Measurements from ENCODE around the gene STXBP5L.

Gene STXBP5L

GRCh38 chr3:121414924-121415323 is 506.9 kb downstream of the STXBP5L start (continued):
- TF ChIP-seq POU6F1 (CRISPR knock-in tag; IDR thresholded peaks at IDR 0.05; ENCODE audit: borderline replicate concordance, low read depth), result no peak
- no peak for TF ChIP-seq SNAI2 (CRISPR knock-in tag; IDR thresholded peaks at IDR 0.05)
- TF ChIP-seq ZC3H10 (CRISPR knock-in tag; IDR thresholded peaks at IDR 0.05), result no peak
- no peak for TF ChIP-seq ZNF70 (CRISPR knock-in tag; IDR thresholded peaks at IDR 0.05)
- no peak for TF ChIP-seq TOX (CRISPR knock-in tag; IDR thresholded peaks at IDR 0.05; ENCODE audit: borderline replicate concordance)
- TF ChIP-seq ZNF565 (CRISPR knock-in tag; conservative IDR thresholded peaks at IDR 0.05; ENCODE audit: low read depth), result no peak
- TF ChIP-seq BACH2 (CRISPR knock-in tag; IDR thresholded peaks at IDR 0.05; ENCODE audit: borderline replicate concordance), result no peak
- TF ChIP-seq GLIS3 (CRISPR knock-in tag; IDR thresholded peaks at IDR 0.05), result no peak
- no peak for TF ChIP-seq RARB (CRISPR knock-in tag; IDR thresholded peaks at IDR 0.05)

GRCh38 chr3:121418182-121418581 is 510.2 kb downstream of the STXBP5L start:
- ATAC-seq, result no peak
- TF ChIP-seq, protein P1, sequence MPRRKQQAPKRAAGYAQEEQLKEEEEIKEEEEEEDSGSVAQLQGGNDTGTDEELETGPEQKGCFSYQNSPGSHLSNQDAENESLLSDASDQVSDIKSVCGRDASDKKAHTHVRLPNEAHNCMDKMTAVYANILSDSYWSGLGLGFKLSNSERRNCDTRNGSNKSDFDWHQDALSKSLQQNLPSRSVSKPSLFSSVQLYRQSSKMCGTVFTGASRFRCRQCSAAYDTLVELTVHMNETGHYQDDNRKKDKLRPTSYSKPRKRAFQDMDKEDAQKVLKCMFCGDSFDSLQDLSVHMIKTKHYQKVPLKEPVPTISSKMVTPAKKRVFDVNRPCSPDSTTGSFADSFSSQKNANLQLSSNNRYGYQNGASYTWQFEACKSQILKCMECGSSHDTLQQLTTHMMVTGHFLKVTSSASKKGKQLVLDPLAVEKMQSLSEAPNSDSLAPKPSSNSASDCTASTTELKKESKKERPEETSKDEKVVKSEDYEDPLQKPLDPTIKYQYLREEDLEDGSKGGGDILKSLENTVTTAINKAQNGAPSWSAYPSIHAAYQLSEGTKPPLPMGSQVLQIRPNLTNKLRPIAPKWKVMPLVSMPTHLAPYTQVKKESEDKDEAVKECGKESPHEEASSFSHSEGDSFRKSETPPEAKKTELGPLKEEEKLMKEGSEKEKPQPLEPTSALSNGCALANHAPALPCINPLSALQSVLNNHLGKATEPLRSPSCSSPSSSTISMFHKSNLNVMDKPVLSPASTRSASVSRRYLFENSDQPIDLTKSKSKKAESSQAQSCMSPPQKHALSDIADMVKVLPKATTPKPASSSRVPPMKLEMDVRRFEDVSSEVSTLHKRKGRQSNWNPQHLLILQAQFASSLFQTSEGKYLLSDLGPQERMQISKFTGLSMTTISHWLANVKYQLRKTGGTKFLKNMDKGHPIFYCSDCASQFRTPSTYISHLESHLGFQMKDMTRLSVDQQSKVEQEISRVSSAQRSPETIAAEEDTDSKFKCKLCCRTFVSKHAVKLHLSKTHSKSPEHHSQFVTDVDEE (CRISPR knock-in tag; IDR thresholded peaks at IDR 0.05), result no peak
- TF ChIP-seq, protein P2, sequence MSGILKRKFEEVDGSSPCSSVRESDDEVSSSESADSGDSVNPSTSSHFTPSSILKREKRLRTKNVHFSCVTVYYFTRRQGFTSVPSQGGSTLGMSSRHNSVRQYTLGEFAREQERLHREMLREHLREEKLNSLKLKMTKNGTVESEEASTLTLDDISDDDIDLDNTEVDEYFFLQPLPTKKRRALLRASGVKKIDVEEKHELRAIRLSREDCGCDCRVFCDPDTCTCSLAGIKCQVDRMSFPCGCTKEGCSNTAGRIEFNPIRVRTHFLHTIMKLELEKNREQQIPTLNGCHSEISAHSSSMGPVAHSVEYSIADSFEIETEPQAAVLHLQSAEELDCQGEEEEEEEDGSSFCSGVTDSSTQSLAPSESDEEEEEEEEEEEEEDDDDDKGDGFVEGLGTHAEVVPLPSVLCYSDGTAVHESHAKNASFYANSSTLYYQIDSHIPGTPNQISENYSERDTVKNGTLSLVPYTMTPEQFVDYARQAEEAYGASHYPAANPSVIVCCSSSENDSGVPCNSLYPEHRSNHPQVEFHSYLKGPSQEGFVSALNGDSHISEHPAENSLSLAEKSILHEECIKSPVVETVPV (CRISPR knock-in tag; IDR thresholded peaks at IDR 0.05), result no peak
- TF ChIP-seq ZFP30 (CRISPR knock-in tag; IDR thresholded peaks at IDR 0.05) (no peak), ZC3H10 (CRISPR knock-in tag; IDR thresholded peaks at IDR 0.05) (no peak), OSR1 (CRISPR knock-in tag; IDR thresholded peaks at IDR 0.05) (no peak), SNAI2 (CRISPR knock-in tag; IDR thresholded peaks at IDR 0.05) (no peak), TOX (CRISPR knock-in tag; IDR thresholded peaks at IDR 0.05; ENCODE audit: borderline replicate concordance) (no peak), ZNF565 (CRISPR knock-in tag; conservative IDR thresholded peaks at IDR 0.05; ENCODE audit: low read depth) (no peak), ZNF8 (CRISPR knock-in tag; IDR thresholded peaks at IDR 0.05) (no peak), ZNF70 (CRISPR knock-in tag; IDR thresholded peaks at IDR 0.05) (no peak), ZFP3 (CRISPR knock-in tag; IDR thresholded peaks at IDR 0.05) (no peak)

GRCh38 chr3:121424549-121424948 is 516.5 kb downstream of the STXBP5L start:
- no peak for TF ChIP-seq PPARA (CRISPR knock-in tag; IDR thresholded peaks at IDR 0.05; ENCODE audit: borderline replicate concordance)
- no peak for TF ChIP-seq OSR1 (CRISPR knock-in tag; IDR thresholded peaks at IDR 0.05)
- no peak for TF ChIP-seq TCF4 (CRISPR knock-in tag; IDR thresholded peaks at IDR 0.05; ENCODE audit: borderline replicate concordance)
- no peak for TF ChIP-seq CSDC2 (CRISPR knock-in tag; IDR thresholded peaks at IDR 0.05)
- TF ChIP-seq SNAI2 (CRISPR knock-in tag; IDR thresholded peaks at IDR 0.05), result no peak
- TF ChIP-seq, protein P3, sequence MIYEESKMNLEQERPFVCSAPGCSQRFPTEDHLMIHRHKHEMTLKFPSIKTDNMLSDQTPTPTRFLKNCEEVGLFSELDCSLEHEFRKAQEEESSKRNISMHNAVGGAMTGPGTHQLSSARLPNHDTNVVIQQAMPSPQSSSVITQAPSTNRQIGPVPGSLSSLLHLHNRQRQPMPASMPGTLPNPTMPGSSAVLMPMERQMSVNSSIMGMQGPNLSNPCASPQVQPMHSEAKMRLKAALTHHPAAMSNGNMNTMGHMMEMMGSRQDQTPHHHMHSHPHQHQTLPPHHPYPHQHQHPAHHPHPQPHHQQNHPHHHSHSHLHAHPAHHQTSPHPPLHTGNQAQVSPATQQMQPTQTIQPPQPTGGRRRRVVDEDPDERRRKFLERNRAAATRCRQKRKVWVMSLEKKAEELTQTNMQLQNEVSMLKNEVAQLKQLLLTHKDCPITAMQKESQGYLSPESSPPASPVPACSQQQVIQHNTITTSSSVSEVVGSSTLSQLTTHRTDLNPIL (CRISPR knock-in tag; IDR thresholded peaks at IDR 0.05; ENCODE audit: low read depth), result no peak
- no peak for TF ChIP-seq ESRRG (CRISPR knock-in tag; IDR thresholded peaks at IDR 0.05)
- no peak for TF ChIP-seq ISL1 (CRISPR knock-in tag; IDR thresholded peaks at IDR 0.05)
- TF ChIP-seq PATZ1 (CRISPR knock-in tag; IDR thresholded peaks at IDR 0.05; ENCODE audit: borderline replicate concordance), result no peak
- TF ChIP-seq, protein P1 (CRISPR knock-in tag; IDR thresholded peaks at IDR 0.05), result no peak
- TF ChIP-seq GLIS3 (CRISPR knock-in tag; IDR thresholded peaks at IDR 0.05), result no peak
- no peak for TF ChIP-seq RARB (CRISPR knock-in tag; IDR thresholded peaks at IDR 0.05)
- TF ChIP-seq BACH2 (CRISPR knock-in tag; IDR thresholded peaks at IDR 0.05; ENCODE audit: borderline replicate concordance), result no peak
- TF ChIP-seq ARNTL (CRISPR knock-in tag; IDR thresholded peaks at IDR 0.05; ENCODE audit: borderline replicate concordance, low read depth), result no peak
- TF ChIP-seq POU6F1 (CRISPR knock-in tag; IDR thresholded peaks at IDR 0.05; ENCODE audit: borderline replicate concordance, low read depth), result no peak
- ATAC-seq, result no peak

Data from SK-N-SH treated with all-trans-retinoic acid at 6 μM for 48 hours (cell line).